HG02840 (cell line): Measurements from ENCODE around the gene ADNP.
A peak's percentile ranks its signal among the peaks of the same experiment; 100 is the strongest.

ENCODE experiments used
- ATAC-seq: cut with Tn5 transposase; IDR thresholded peaks from one replicate; pipeline ENCODE4 v1.9.1; 2021; ENCODE audit warnings: mild to moderate bottlenecking, moderate library complexity, moderate number of reproducible peaks; ENCODE audit not compliant: unreplicated experiment, low FRiP score

The ADNP gene

DNA sequence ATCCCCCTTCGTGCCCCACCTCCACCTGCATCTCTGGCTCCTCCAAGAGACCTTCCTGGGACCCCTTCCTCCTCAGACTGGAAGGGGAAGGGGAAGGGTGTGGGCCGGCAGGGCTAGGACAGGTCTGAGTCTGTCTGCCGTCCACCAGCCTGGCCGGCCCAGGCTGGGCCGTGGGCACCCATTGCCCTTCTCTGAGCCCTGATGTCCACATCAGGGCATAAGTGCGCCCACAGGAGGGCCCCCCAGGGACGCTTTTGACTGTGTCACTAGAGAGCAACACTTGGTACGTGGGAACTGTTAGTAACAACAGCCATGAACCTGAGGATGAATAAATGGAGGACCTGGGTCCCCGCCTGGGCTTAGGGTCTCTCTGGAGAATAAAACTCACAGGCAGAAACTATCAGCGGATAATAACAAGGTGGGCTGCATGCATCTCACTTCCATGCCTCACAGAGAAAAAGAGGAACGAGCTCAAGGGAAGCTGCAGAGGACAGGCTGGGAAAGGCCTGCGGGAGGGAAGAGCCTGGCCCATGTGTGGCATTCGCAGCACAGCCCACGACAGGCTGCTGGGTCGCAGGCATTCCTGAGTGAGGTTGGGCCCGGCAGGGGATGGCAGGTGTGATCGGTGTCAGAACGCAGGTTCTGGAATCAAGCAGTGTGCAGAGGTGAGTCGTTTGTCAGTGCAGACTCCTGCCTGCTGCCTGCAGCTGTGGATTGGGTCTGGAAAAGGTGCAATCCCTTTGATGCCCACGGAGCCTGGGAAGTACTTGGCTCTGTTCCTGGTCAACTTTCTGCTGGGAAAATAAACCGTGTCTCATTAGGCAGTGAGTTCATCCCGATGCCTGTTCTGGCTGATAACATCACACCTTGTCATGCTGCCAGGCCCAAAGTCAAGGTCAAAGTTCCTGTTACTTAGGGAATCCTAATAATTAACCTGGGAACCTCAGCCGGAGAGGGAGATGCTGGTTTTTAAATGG lies 75.5 kb downstream of the ADNP start:
- ATAC-seq: no peak

DNA sequence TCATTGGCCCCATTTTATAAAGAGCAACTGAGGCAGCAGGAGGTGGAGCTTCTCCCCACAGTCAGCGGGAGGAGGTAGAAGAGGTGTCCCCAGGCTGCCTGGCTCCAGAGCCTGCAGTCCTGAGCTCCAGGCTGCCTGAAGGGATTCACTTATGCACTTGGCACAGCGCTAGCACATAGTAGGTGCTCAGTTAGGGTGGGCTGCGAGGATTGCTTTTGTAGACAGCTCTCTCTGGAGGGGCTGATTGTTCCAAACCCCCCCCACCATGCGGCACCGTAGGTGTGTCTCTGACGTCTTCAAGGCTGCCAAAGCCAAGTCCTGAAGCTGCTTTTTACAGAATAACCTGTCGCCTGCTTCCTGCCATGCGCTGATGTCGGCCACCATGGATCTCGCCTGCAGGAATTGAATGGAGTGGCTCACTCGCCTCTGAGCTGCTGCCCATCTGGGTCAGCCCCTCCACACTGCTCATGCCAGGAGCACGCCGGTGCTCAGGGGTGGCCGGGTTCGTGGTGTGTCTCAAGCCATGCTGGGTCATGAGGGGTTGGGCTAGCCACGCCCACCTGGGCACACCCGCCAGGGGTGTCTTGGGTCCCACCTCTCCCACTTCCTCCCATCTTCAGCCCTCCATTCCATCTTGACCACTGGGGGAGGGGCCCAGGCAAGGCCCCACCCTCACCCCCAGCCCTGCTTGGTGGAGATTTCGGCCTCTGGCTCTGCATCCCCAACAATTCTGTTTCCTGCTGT lies 76.6 kb downstream of the ADNP start:
- ATAC-seq: no peak

DNA sequence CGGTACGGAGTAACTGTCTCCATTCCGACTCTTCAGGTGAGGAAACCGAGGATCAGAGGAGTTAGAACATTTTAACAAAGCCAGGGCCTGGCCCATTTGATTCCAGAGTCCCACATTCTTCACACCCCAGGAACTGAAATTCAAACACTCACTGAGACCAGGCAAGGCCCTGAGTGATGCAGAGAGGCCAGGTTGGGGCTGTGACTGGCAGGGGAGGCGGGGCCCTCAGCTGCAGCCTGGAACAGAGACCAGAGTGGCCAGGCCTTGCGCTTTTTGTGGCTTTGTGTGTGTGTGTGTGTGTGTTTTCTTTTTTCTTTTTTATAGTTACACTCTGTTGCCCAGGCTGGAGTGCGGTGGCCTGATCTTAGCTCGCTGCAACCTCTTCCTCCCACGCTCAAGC lies 79.2 kb downstream of the ADNP start:
- ATAC-seq: no peak

DNA sequence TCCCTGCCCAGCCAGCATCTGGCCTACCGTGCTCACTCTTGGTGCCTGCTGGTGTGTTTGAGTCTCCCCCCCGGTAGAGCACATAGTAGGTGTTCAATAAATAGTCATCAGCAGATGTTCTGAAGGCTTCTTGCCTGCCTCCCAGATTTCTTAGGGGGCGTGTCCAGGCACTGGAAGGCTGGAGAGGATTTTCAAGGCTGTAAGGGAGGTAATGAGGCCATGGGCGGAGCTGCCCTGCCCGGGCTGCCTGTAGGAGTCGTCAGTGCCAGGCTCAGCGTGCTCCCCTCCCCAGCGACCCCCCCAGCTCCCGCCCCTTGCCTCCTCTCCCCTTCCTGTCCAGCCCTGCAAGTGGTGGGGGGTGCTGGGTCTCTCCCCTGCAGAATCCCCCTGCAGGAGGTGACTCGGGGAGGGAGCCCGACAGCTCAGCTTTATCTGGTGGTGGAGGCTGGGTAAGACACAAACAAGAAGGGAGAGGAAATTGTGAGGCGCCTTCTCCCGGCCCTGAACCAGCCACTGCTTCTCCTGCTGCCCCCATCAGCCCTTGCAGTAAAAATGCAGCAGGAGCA lies 80.4 kb downstream of the ADNP start:
- ATAC-seq: no peak

DNA sequence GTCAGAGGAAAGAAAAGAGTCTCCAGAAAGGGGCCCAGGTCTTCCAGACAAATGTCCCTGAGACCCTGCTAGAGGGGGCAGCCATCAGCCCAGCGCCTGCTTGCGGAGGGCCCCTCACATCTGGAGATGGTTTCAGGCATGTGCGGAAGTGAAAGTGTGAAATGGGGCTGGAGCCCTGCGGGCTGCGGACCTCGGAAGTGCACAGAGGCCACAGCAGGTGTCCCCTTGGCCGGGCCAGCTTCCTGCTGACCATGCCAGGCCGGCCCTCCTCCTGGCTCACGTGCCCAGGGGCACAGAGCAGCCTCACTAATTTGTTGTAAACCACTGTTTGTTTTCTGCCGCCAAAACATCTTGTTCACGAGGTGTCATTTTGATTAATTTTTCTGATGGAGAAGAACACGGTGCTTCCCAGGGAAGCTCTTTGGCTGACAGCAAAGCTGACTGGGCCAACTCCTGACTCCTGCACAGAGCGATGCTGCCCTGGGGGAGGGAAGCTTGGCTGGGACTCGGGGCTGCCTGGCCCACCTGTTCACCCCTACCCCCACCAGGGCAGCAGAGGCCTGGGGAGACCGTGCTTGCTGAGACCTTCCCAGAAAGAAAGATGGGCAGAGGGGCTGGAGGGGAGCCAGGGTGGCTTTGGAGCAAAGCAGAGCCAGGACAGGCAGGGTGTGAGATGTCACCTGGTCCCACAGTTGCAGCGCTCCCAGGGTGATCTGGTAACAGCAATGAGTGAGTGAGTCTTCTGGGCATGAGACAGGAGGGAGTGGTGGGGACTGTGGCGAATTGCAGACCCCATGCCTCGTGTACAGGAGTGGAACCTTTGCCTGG lies 82.2 kb downstream of the ADNP start:
- no peak for ATAC-seq

DNA sequence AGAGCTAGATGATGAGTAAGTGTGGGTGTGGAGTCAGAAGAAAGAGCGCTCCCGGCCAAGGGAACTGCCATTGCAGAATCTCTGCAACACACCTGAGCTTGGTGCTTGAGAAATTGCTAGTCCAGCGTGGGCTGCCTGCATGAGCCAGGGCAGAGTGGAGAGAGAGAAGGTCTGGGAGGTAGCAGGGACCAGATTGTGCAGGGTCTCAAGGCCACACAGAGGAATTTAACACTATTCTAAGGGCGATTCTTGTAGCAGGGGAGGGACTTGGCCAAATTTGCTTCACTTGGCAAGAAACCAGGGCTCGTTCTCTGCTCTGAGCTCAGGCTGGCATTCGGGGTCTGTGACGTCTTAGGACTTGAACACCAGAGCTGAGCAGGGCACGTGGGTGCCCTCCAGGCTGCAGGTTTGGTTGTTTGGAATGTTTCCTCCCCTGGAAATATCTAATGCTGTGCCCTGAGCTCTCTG lies 82.9 kb downstream of the ADNP start:
- ATAC-seq: no peak

DNA sequence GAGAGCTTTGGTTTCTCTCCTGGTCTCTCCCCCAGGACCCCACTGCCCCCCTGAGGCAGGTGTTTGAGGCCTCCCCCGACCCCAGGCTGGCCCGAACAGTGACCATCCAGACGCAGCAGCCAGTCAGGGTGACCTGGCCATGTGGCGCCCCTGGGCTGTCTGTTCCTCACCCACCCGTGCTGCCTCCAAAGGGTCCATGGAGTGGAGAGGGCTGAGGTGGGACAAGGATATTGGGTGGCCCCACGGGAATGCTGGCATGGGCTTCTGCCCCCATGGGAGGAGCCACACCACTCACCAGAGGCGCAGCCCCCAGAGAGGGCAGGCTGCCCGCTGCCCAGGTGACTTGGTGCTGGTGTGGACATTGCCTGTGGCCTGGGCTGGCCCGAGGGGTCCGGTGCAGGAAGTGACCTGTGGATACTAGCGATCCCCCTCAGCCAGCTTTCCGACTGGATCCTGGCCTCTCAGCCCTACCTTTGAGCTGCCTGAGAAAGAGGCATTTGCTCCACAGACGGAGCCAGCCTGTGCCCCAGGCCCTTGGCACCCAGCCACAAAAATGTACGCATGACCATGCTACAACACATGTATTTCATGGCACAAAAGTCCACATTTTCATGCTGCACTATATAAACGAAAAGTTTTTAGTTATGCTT lies 85.5 kb downstream of the ADNP start:
- no peak for ATAC-seq

DNA sequence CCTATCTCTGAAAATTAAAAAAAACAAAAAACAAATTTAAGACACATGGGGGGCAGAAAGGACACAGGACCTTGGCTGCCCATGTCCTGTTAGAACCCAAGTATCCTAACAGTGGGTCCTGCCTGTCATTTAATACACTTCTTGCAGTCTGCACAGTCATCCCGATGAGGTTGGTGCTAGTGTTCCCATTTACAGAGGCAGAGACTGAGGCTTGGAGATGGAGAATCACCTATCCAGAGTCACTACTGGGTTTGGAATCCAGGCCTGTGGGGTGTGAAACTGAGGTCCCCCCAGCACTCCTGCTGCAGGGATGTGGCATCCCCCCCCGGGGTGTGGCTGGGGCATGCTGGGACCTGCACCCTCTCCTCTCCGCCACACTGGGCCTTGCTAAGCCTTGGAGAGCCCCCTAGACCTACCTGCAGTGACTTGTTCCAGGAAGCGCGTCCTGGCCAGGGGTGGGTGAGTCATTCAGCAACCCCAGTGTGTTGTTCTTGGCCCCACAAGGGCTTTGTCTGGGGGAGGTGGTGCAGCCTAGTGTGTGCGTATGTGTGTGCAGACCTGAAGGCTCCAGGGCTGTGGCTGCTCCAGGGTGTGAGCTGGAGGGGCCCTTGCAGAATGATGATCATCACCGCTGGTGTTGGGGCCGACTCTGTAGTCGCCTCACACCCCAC lies 86.7 kb downstream of the ADNP start:
- peak; percentile 81 for ATAC-seq

DNA sequence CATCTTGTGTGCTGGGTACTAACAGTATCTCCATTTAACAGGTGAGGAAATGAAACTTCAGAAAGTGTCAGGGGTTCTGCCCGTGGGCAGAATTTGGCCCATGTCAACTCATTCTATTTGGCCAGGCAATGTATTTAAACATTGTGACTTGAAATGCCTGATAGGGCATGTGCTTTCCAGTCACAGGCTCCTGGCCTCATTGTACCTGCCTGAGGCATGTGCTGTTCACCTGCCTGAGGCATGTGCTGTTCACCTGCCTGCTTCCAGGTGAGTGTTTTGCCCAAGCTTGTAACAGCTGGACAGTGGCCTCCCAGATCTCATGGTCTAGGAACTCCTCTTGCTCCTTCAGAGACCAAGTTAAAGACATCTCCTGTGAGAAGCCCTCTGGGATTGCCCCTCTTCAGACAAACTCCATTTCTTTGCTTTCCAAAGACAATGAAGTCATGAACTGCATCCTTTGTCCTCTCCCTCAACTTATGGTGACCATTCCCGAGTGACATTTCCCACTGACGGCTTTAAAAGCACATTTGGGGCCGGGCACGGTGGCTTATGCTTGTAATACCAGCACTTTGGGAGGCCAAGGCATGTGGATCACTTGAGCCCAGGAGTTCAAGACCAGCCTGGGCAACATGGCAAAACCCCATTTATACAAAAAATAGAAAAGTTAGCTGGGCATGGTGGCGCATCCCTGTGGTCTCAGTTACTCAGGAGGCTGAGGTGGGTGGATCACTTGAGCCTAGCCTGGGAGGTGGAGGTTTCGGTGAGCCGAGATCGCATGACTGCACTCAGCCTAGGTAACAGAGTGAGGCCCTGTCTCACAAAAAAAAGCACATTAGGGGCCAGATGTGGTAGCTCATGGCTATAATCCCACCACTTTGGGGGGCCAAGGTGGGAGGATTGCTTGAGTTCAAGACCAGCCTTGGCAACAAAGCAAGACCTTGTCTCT lies 87.6 kb downstream of the ADNP start:
- no peak for ATAC-seq

DNA sequence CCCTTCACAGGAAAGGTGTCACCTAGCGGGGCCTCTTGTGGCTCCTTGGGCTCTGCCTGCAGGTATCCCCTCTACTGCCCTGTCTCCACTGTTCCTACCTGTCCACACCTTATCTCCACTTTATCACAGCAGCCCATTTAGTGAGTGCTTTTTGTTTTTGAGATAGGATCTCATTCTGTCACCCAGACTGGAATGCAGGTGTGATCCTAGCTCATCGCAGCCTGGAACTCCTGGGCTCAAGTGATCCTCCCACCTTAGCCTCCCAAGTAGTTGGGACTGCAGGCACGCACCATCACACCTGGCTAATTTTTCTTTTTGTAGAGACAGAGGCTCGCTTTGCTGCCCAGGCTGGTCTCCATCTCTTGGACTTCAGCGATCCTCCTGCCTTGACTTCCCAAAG lies 88.4 kb downstream of the ADNP start:
- no peak for ATAC-seq
